H1 (cell line): ENCODE measurements around the gene NBEA. TPM values are rescaled to one million over a fixed set of nuclear protein-coding genes. Genes with fewer than 3 reads are reported as not detected.

Experiments used
- CTCF ChIA-PET: fragments of 300-600 bp; sonication (Branson Sonifier 250); formaldehyde crosslinking; loops from one replicate; lab custom pipeline; 2021; ENCODE audit not compliant: partially characterized antibody; lab: Charles Lee
- POLR2A ChIA-PET: fragments of 300-600 bp; sonication (Branson Sonifier 250); formaldehyde crosslinking; loops from one replicate; lab custom pipeline; 2021; ENCODE audit warnings: inconsistent platforms; ENCODE audit not compliant: partially characterized antibody; lab: Charles Lee
- DNase-seq, 2 experiments: peaks; one replicate each; pipeline versions ENCODE4 v3.0.0 to v3.0.0-alpha.2; 2010 to 2022; ENCODE audit warnings: low spot score in 2 of 2, low read depth in 1 of 2, mixed read lengths in 1 of 2
- FAIRE-seq: peaks from 2 replicates; lab custom pipeline; 2011; peaks lifted over from hg19 to GRCh38; lab: Jason Lieb, UNC
- H2AFZ ChIP-seq: 2 replicates; pipeline ENCODE4 v1.8.1; 2012; ENCODE audit warnings: low read length, inconsistent platforms
- H2AK5ac ChIP-seq: 2 replicates; pipeline ENCODE4 v1.6.1; 2013; ENCODE audit warnings: low read depth, low read length
- H2BK120ac ChIP-seq: replicated peaks from 2 replicates; pipeline ENCODE3; 2013; ENCODE audit warnings: low read depth, low read length, inconsistent platforms
- H2BK12ac ChIP-seq: 2 replicates; pipeline ENCODE4 v1.6.1; 2013; ENCODE audit warnings: low read depth, low read length
- H2BK15ac ChIP-seq: 2 replicates; pipeline ENCODE4 v1.6.1; 2013; ENCODE audit warnings: low read length
- H2BK20ac ChIP-seq: 2 replicates; pipeline ENCODE4 v1.6.1; 2013; ENCODE audit warnings: low read length
- H2BK5ac ChIP-seq: 2 replicates; pipeline ENCODE4 v1.6.1; 2013; ENCODE audit warnings: low read depth, low read length
- H3K14ac ChIP-seq: 2 replicates; pipeline ENCODE4 v1.6.1; 2013; ENCODE audit warnings: inconsistent platforms; ENCODE audit not compliant: insufficient read length
- H3K18ac ChIP-seq: 2 replicates; pipeline ENCODE4 v1.6.1; 2013; ENCODE audit warnings: low read length; ENCODE audit errors: extremely low read depth
- H3K23ac ChIP-seq: 2 replicates; pipeline ENCODE4 v1.6.1; 2013; ENCODE audit warnings: inconsistent platforms; ENCODE audit not compliant: insufficient read length
- H3K23me2 ChIP-seq: 2 replicates; pipeline ENCODE4 v1.6.1; 2013; ENCODE audit warnings: low read depth, low read length
- H3K27ac ChIP-seq: 2 replicates; pipeline ENCODE4 v1.6.1; 2011; ENCODE audit warnings: low read depth, low read length, inconsistent platforms
- H3K27me3 ChIP-seq, 4 experiments: replicated peaks in 1 of 4; 1 replicate in 1 of 4; 2 replicates in 3 of 4; pipeline versions ENCODE4 v1.6.1 to v1.8.1; 2011 to 2013; ENCODE audit warnings: low read length in 3 of 4, mild to moderate bottlenecking in 3 of 4, inconsistent platforms in 2 of 4, mixed read lengths in 2 of 4, moderate library complexity in 1 of 4; ENCODE audit not compliant: control insufficient read depth in 3 of 4, insufficient read depth in 3 of 4; ENCODE audit errors: extremely low read depth in 1 of 4
- H3K36me3 ChIP-seq, 4 experiments: 2 replicates each; pipeline versions ENCODE4 v1.6.1 to v1.8.1; 2011 to 2013; ENCODE audit warnings: mild to moderate bottlenecking in 4 of 4, low read length in 3 of 4, moderate library complexity in 2 of 4, control low read depth in 1 of 4, inconsistent platforms in 1 of 4; ENCODE audit not compliant: insufficient read depth in 4 of 4, control insufficient read depth in 2 of 4
- H3K4ac ChIP-seq: replicated peaks from 2 replicates; pipeline ENCODE3; 2013; ENCODE audit warnings: low read length, low read depth, mixed read lengths, inconsistent platforms; ENCODE audit not compliant: insufficient read length
- H3K4me1 ChIP-seq, 4 experiments: replicated peaks in 1 of 4; 1 replicate in 1 of 4; 2 replicates in 3 of 4; pipeline versions ENCODE4 v1.6.1 to v1.8.1; 2011 to 2013; ENCODE audit warnings: low read length in 3 of 4, inconsistent platforms in 2 of 4, mixed read lengths in 1 of 4; ENCODE audit not compliant: insufficient read depth in 4 of 4, control insufficient read depth in 3 of 4
- H3K4me2 ChIP-seq, 2 experiments: 2 replicates each; pipeline versions ENCODE4 v1.6.1 to v1.8.1; 2011 to 2013; ENCODE audit warnings: low read depth in 2 of 2, low read length in 2 of 2, control low read depth in 1 of 2, inconsistent platforms in 1 of 2, mild to moderate bottlenecking in 1 of 2; ENCODE audit not compliant: insufficient read depth in 1 of 2
- H3K4me3 ChIP-seq, 4 experiments: fragments of 200-600, 300-600 bp in 1 of 4; sonication (generic), shearing (Covaris generic), sonication (Bioruptor Twin) in 1 of 4; 2 replicates each; pipeline versions ENCODE4 v1.5.1 to v1.8.1; 2011 to 2016; ENCODE audit warnings: low read length in 4 of 4, low read depth in 3 of 4, control low read depth in 2 of 4, inconsistent platforms in 2 of 4, mild to moderate bottlenecking in 2 of 4, mixed read lengths in 1 of 4, moderate library complexity in 1 of 4; ENCODE audit not compliant: insufficient read depth in 2 of 4; ENCODE audit errors: extremely low read depth in 1 of 4
- H3K56ac ChIP-seq: replicated peaks from 2 replicates; pipeline ENCODE3; 2013; ENCODE audit warnings: low read depth, mild to moderate bottlenecking, mixed read lengths, low read length, inconsistent platforms; ENCODE audit not compliant: insufficient read length
- H3K79me1 ChIP-seq: 2 replicates; pipeline ENCODE4 v1.6.1; 2013; ENCODE audit warnings: low read depth, low read length, control low read depth
- H3K79me2 ChIP-seq, 2 experiments: 2 replicates each; pipeline versions ENCODE4 v1.6.1 to v1.8.1; 2012 to 2013; ENCODE audit warnings: low read length in 2 of 2, mild to moderate bottlenecking in 2 of 2, inconsistent platforms in 1 of 2; ENCODE audit not compliant: insufficient read depth in 2 of 2, control insufficient read depth in 1 of 2
- H3K9ac ChIP-seq, 4 experiments: replicated peaks in 1 of 4; 1 replicate in 1 of 4; 2 replicates in 3 of 4; pipeline versions ENCODE4 v1.6.1 to v1.8.1; 2011 to 2013; ENCODE audit warnings: low read depth in 3 of 4, low read length in 3 of 4, control low read depth in 2 of 4, mild to moderate bottlenecking in 2 of 4, moderate library complexity in 2 of 4, inconsistent platforms in 1 of 4; ENCODE audit errors: extremely low read depth in 1 of 4
- H3K9me3 ChIP-seq, 2 experiments: 2 replicates each; pipeline versions ENCODE4 v1.6.1 to v1.8.1; 2012 to 2013; ENCODE audit warnings: mild to moderate bottlenecking in 2 of 2, moderate library complexity in 2 of 2, control low read depth in 1 of 2, inconsistent platforms in 1 of 2, low read depth in 1 of 2, low read length in 1 of 2, mixed read lengths in 1 of 2; ENCODE audit not compliant: insufficient read depth in 2 of 2
- H4K20me1 ChIP-seq, 2 experiments: replicated peaks in 1 of 2; 2 replicates each; pipeline versions ENCODE3 to v1.8.1; 2011 to 2013; ENCODE audit warnings: inconsistent platforms in 2 of 2, low read length in 2 of 2, mild to moderate bottlenecking in 1 of 2; ENCODE audit not compliant: insufficient read depth in 2 of 2, control insufficient read depth in 1 of 2
- H4K5ac ChIP-seq: 2 replicates; pipeline ENCODE4 v1.6.1; 2013; ENCODE audit warnings: low read length, low read depth, mixed read lengths, inconsistent platforms; ENCODE audit not compliant: insufficient read length
- H4K8ac ChIP-seq: 2 replicates; pipeline ENCODE4 v1.8.0; 2013; ENCODE audit warnings: mild to moderate bottlenecking, moderate library complexity, low read length, inconsistent platforms; ENCODE audit not compliant: insufficient read depth; ENCODE audit errors: extremely low read depth
- H4K91ac ChIP-seq: replicated peaks from 2 replicates; pipeline ENCODE3; 2013; ENCODE audit warnings: low read length, mixed read lengths, inconsistent platforms; ENCODE audit not compliant: insufficient read length
- GABPA ChIP-seq: IDR thresholded peaks from 2 replicates; pipeline ENCODE4 v1.6.1; 2011; ENCODE audit warnings: mild to moderate bottlenecking, low read length, moderate library complexity, borderline replicate concordance; ENCODE audit not compliant: insufficient read depth
- HDAC6 ChIP-seq: IDR thresholded peaks from one replicate; pipeline ENCODE4 v1.7.1; 2012; ENCODE audit warnings: low read depth, mild to moderate bottlenecking, inconsistent platforms, low read length, moderate library complexity
- KDM4A ChIP-seq: IDR thresholded peaks from one replicate; pipeline ENCODE4 v1.7.1; 2012; ENCODE audit warnings: low read depth, mild to moderate bottlenecking, moderate library complexity, low read length, inconsistent platforms; ENCODE audit not compliant: severe bottlenecking
- POLR2A ChIP-seq, 2 experiments: IDR thresholded peaks; 1 replicate in 1 of 2; 2 replicates in 1 of 2; pipeline ENCODE4 v1.6.1; 2011; ENCODE audit warnings: low read depth in 2 of 2, low read length in 2 of 2, mild to moderate bottlenecking in 2 of 2; ENCODE audit errors: control extremely low read depth in 1 of 2
- RAD21 ChIP-seq, 2 experiments: IDR thresholded peaks in 1 of 2; conservative IDR thresholded peaks in 1 of 2; 2 replicates each; pipeline ENCODE4 v1.6.1; 2011; ENCODE audit warnings: low read depth in 2 of 2, low read length in 2 of 2, improper control_type of control experiment in 1 of 2, inconsistent platforms in 1 of 2, mild to moderate bottlenecking in 1 of 2, moderate library complexity in 1 of 2
- RBBP5 ChIP-seq: IDR thresholded peaks from 2 replicates; pipeline ENCODE4 v1.7.1; 2012; ENCODE audit warnings: low read depth, mild to moderate bottlenecking, inconsistent platforms, low read length, moderate library complexity, borderline replicate concordance
- RNF2 ChIP-seq: fragments of 200-900, 300-1000 bp; sonication (generic); IDR thresholded peaks from 2 replicates; pipeline ENCODE4 v1.7.1; 2016; ENCODE audit warnings: borderline replicate concordance, low read depth, mild to moderate bottlenecking, antibody characterized with exemption, low read length; ENCODE audit not compliant: poor library complexity, severe bottlenecking; ENCODE audit errors: missing control alignments
- SIN3A ChIP-seq, 2 experiments: IDR thresholded peaks in 1 of 2; conservative IDR thresholded peaks in 1 of 2; 2 replicates each; pipeline ENCODE4 v1.6.1; 2011 to 2012; ENCODE audit warnings: low read length in 2 of 2, improper control_type of control experiment in 1 of 2, low read depth in 1 of 2, mild to moderate bottlenecking in 1 of 2
- SP2 ChIP-seq: IDR thresholded peaks from 2 replicates; pipeline ENCODE4 v1.6.1; 2012; ENCODE audit warnings: mild to moderate bottlenecking, low read length, inconsistent platforms
- TAF7 ChIP-seq: optimal IDR thresholded peaks from 2 replicates; pipeline ENCODE3; 2011; ENCODE audit warnings: low read depth, mild to moderate bottlenecking, inconsistent platforms, low read length, moderate library complexity, borderline replicate concordance
- TCF12 ChIP-seq: IDR thresholded peaks from 2 replicates; pipeline ENCODE4 v1.6.1; 2011; ENCODE audit warnings: low read depth, mild to moderate bottlenecking, low read length
- USF2 ChIP-seq: IDR thresholded peaks from 2 replicates; pipeline ENCODE4 v1.6.1; 2011; ENCODE audit warnings: low read length, improper control_type of control experiment
- YY1 ChIP-seq: IDR thresholded peaks from 2 replicates; pipeline ENCODE4 v1.6.1; 2011; ENCODE audit warnings: low read depth, mild to moderate bottlenecking, low read length
- WGBS, 2 experiments: shearing (Covaris generic) in 1 of 2; methylation state at CpG; one replicate each; pipeline versions ENCODE4 v1.1.6 to v1.1.7; 2013 to 2015; ENCODE audit warnings: low lambda C conversion rate in 2 of 2, mixed read lengths in 2 of 2, inconsistent platforms in 1 of 2, low coverage in 1 of 2, missing lambda C conversion rate in 1 of 2; ENCODE audit not compliant: insufficient replicate concordance in 2 of 2, insufficient coverage in 1 of 2, insufficient read length in 1 of 2; ENCODE audit errors: extremely low coverage in 1 of 2, missing lambda C conversion rate in 1 of 2; 5-methylcytosine and 5-hydroxymethylcytosine counted together
- polyA plus RNA-seq, 7 experiments: library from polyadenylated mRNA; depleted of rRNA in 3 of 7; stranded (reverse) in 5 of 7; unstranded in 2 of 7; fragments of >200 nt in 5 of 7; fragments of 200-250 nt in 2 of 7; gene quantifications; 1 replicate in 5 of 7; 2 replicates in 1 of 7; 4 replicates in 1 of 7; pipeline versions ENCODE4 v1.2.1 to v1.2.3, GENCODE V29; 2011 to 2013; ENCODE audit warnings: missing spikeins in 2 of 7, mixed read lengths in 2 of 7
- total RNA-seq: library from RNA; stranded (reverse); fragmentation: NEBNext Ultra II Directional; extraction: Animal tissue kit (Norgen Biotek cat#: 25700); gene quantifications from 2 replicates; pipeline ENCODE4 v1.2.1, GENCODE V29; 2021

Gene NBEA
- total and polyA plus RNA-seq, 2 of the 8 experiments (the other 6 are each of a cell fraction or from before 2014, with no cell fraction given) = 14.2 to 21.5 TPM

GRCh38 chr13:35703061-35703460, 761.0 kb downstream of the NBEA start:
- Histone ChIP-seq H2BK15ac (no peak overlapping the region), H4K5ac (no peak overlapping the region), H2BK12ac (no peak overlapping the region), H3K36me3 (no peaks in the 10 kb centered on the region), H3K79me2 (no peaks in the 10 kb centered on the region), H3K23ac (no peak overlapping the region), H3K4me1 (no peaks in the 10 kb centered on the region; a peak in 1 of 7 replicates), H3K9me3 (no peaks in the 10 kb centered on the region), H2BK5ac (no peak overlapping the region), H4K8ac (no peak overlapping the region), H2AK5ac (no peak overlapping the region), H2BK120ac (no peak overlapping the region), H3K9ac (no peak overlapping the region), H3K79me1 (no peaks in the 10 kb centered on the region), H3K27ac (no peak overlapping the region), H3K14ac (no peak overlapping the region), H2AFZ (no peak overlapping the region), H3K23me2 (no peaks in the 10 kb centered on the region), H3K4ac (no peak overlapping the region), H3K4me3 (no peak overlapping the region), H3K4me2 (no peak overlapping the region), H3K18ac (no peak overlapping the region), H2BK20ac (no peak overlapping the region), H3K56ac (no peak overlapping the region), H4K91ac (no peak overlapping the region), H3K27me3 (no peaks in the 10 kb centered on the region), H4K20me1 (no peaks in the 10 kb centered on the region)
- ChIA-PET POLR2A (no interaction called here), CTCF (no interaction called here)
- WGBS, 2 experiments = 80% methylated on average over 3 of the region's 3 CpGs; no CpG with 5 or more reads in 1 of the 2 experiments
- FAIRE-seq (no peak), DNase-seq (no peak)
- TF ChIP-seq TAF7 (no peak), SP2 (no peak), POLR2A (IDR thresholded peaks at IDR 0.05; ENCODE audit: control extremely low read depth in 1 of 2, low read depth in 2 of 2, low read length in 2 of 2) (no peak), KDM4A (no peak), HDAC6 (no peak), RAD21 (IDR thresholded peaks at IDR 0.05 in 1 of 2, conservative IDR thresholded peaks at IDR 0.05 in 1 of 2; ENCODE audit: low read depth in 2 of 2, low read length in 2 of 2) (no peak), YY1 (no peak), USF2 (no peak), TCF12 (no peak), RBBP5 (no peak), RNF2 (no peak), GABPA (no peak), SIN3A (conservative IDR thresholded peaks at IDR 0.05 in 1 of 2, IDR thresholded peaks at IDR 0.05 in 1 of 2; ENCODE audit: low read depth in 1 of 2, low read length in 2 of 2) (no peak)
